Stimulated activated naive CD8-positive, alpha-beta T cell treated with anti-CD3 and anti-CD28 coated beads, Interleukin-15, Interleukin-2, amounts not matched to agents 100 ng/mL and 50 ng/mL, for 24 hours (primary cell): Measurements from ENCODE around the gene CHRNE.

Experiments used
- H3K27ac Mint-ChIP-seq: one replicate; pipeline ENCODE4 v1.8.0; 2021; ENCODE audit warnings: mild to moderate bottlenecking, mixed read lengths
- H3K27me3 Mint-ChIP-seq: one replicate; pipeline ENCODE4 v1.8.0; 2021; ENCODE audit warnings: mixed read lengths
- H3K36me3 Mint-ChIP-seq: one replicate; pipeline ENCODE4 v1.8.0; 2021; ENCODE audit warnings: low read depth, mixed read lengths
- H3K4me1 Mint-ChIP-seq: one replicate; pipeline ENCODE4 v1.8.0; 2021; ENCODE audit warnings: low read depth, mixed read lengths
- H3K4me3 Mint-ChIP-seq: one replicate; pipeline ENCODE4 v1.8.0; 2021; ENCODE audit warnings: mild to moderate bottlenecking, mixed read lengths
- H3K9me3 Mint-ChIP-seq: one replicate; pipeline ENCODE4 v1.8.0; 2021; ENCODE audit warnings: mixed read lengths

CHRNE gene

DNA sequence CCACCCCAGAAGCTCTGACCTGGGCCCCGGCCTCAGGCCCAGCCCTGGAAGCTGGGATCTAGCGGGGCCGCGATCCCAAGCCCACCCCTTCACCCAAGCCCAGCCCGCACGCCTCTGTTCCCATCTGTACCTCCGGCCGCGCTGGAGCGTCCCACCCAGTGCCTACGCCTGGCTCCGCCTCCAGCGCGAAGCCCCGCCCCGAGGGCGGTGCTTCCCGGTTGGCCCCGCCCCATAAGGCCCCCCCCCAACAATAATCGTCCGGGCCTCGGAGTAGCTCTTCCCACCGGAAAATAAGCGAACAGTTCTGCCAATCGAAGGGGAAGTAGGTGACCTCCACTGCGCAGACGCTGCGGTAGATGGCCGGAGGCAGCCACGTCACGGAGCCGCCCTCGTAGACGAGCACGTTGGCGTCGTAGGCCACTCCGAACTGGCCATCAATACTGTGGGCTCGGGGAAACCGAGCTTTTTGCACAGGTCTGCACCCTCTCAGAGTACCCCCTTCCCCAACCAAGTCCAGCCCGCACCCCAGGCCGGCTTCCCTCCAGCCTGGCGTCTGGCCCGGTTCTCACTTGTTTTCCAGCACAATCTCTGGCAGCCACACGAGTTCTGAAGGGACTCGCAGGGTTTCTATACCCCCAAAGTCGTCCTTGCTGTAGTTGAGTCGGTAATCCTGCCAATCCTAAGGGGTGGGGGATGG, 1.1 kb downstream of the CHRNE start:
- no peaks in the 10 kb centered on the region for H3K36me3 Mint-ChIP-seq
- peak overlapping the region; percentile 87 for H3K4me3 Mint-ChIP-seq
- H3K4me1 Mint-ChIP-seq = peaks cover 45% of the 10 kb centered on the region
- H3K9me3 Mint-ChIP-seq = no peaks in the 10 kb centered on the region
- H3K27ac Mint-ChIP-seq = no peak overlapping the region
- no peaks in the 10 kb centered on the region for H3K27me3 Mint-ChIP-seq

DNA sequence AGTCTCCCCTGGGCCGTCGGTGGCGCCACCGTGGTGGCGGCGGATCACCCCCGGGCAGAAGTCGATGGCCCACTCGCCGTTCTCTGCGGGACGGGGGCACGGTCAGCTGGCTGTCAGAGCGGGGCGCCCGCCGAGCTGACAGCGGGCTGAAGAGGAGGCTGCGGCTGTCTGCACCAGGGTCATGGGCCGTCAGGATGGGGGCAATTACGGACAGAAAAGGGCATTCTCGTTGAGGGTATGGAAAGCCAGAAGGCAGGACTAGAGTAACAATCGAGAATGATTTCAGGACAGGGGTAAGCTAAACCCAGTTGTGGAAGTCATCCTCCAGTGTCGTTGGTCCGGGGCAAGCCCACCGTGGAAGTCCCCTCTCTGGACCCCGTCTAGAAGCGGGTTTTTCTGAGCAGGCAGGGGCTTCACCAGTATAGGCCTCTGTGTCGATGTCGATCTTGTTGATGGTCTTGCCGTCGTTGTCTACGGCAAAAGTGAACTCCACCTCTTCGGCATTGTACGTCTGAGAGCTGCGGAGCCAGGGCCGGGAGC, 1.7 kb downstream of the CHRNE start:
- H3K36me3 Mint-ChIP-seq = peaks cover 1% of the 10 kb centered on the region
- peaks cover 45% of the 10 kb centered on the region for H3K4me1 Mint-ChIP-seq
- H3K9me3 Mint-ChIP-seq = no peaks in the 10 kb centered on the region
- H3K27me3 Mint-ChIP-seq = no peaks in the 10 kb centered on the region
- H3K27ac Mint-ChIP-seq = no peak overlapping the region
- peak overlapping the region; percentile 87 for H3K4me3 Mint-ChIP-seq

DNA sequence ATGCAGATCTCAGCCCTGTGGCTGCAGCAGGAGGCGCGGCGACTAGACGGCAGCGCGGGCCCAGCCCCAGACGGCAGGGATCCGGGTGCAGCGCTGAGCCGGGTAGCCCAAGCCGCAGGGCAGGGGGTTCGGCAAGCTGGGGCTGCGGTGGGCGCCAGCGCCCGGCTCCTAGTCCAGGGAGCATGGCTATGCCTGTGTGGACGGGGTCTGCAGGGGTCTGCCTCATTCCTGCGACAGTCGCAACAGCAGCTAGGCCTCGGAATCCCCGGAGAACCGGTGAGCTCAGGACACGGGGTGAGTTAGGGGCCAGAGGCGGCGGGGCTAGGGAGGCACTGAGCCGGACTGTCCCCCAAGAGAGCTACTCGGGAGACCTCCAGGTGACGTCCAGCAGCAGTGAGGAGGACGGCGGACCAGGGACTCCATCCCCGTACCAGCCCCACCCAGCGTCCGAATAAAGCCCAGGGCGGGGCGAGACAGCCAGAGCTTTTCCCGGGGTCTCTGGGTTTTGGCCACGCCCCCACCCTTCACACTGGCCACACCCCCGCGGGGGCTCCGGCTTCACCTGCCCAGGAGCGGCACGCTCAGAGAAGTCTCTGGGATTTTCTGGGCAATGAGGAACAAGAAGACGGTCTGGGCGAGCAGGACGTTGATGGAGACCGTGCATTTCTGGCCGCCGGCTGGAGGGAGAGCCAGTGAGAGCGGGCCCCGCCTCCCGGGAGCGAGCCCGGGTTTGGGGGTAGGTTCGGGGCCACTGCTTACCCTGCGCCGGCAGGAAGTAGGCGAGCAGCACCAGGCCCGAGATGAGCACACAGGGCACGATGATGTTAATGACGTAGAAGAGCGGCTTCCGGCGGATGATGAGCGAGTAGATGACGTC, 2.4 kb downstream of the CHRNE start:
- H3K4me1 Mint-ChIP-seq = peaks cover 45% of the 10 kb centered on the region

DNA sequence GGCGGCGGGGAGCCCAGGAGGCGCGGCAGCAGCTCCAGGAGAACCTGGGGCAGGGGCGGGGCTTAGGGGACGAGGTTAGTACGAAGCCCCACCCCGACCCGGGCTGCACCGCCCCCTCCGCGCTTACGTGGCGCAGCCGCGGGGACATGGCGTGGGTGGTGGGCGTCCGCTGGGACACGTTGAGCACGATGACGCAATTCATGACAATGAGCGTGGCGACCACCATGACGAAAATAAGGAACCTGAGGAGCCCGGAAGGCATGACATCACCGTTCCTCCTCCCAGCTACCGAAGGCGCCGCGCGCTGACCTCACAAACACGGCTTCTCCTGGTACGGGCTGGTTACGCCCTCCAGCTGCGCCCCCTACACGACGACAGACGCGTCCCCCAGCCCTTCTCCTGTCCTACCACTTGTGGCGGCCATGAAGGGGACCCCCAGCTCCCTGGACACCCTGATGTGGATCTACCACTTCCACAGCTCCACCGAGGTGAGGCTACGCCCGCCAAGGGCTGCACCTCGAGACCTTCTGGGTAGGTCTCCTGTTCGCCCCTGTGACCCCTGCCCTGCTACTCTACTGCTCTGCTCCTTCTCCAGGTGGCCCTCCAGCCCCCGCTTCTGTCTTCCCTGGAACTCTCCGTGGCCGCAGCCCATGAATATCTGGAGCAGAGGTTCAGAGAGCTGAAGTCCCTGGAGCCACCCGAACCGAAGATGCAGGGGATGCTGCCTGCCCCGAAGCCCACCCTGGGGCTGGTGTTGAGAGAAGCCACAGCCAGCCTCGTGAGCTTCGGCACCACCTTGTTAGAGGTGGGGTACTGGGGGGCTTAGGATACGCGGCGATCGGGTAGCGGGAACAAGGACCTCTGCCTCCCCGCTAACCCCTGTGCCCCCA, 3.3 kb downstream of the CHRNE start, which contains the start of gene C17orf107:
C17orf107 (plus strand) TSS at position 196 of the 890 bp plus-strand sequence; CDS start at position 423, 227 bp downstream.
- H3K4me1 Mint-ChIP-seq = peaks cover 45% of the 10 kb centered on the region
- H3K9me3 Mint-ChIP-seq = no peaks in the 10 kb centered on the region
- peaks cover 12% of the 10 kb centered on the region for H3K36me3 Mint-ChIP-seq
- peak within 1 kb of the TSS; percentile 87 for H3K4me3 Mint-ChIP-seq
- H3K27ac Mint-ChIP-seq = peak within 1 kb of the TSS; percentile 87
- no peaks in the 10 kb centered on the region for H3K27me3 Mint-ChIP-seq

More for the DNA sequence above, 2.4 kb downstream of the CHRNE start:
- Mint-ChIP-seq H3K4me3 (peak overlapping the region; percentile 87), H3K27ac (peak overlapping the region; percentile 87), H3K9me3 (no peaks in the 10 kb centered on the region), H3K36me3 (peaks cover 7% of the 10 kb centered on the region), H3K27me3 (no peaks in the 10 kb centered on the region)

DNA sequence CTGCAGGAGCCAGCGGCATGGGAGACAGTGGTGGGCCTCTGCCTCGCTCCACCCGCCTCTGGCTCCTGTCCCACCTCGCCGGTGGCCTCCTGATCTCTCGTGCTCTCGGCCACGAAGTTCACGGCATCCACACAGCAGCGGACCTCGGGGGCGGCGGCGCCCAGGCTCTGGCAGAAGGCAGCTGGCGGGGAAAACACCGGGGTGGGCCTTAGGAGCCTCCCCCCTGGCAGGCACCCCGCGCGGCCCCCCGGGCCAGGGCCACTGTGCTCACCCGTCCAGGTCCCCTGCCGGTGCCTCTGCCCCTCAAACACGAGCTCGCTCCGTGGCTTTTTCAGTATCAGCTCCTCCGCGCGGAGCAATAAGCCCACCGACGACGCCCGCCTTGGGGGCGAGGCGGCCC, 4.0 kb downstream of the CHRNE start:
- H3K27ac Mint-ChIP-seq = no peak overlapping the region
- no peaks in the 10 kb centered on the region for H3K27me3 Mint-ChIP-seq
- peaks cover 12% of the 10 kb centered on the region for H3K36me3 Mint-ChIP-seq
- H3K4me1 Mint-ChIP-seq = peaks cover 45% of the 10 kb centered on the region
- H3K9me3 Mint-ChIP-seq = no peaks in the 10 kb centered on the region
- peak overlapping the region; percentile 63 for H3K4me3 Mint-ChIP-seq

DNA sequence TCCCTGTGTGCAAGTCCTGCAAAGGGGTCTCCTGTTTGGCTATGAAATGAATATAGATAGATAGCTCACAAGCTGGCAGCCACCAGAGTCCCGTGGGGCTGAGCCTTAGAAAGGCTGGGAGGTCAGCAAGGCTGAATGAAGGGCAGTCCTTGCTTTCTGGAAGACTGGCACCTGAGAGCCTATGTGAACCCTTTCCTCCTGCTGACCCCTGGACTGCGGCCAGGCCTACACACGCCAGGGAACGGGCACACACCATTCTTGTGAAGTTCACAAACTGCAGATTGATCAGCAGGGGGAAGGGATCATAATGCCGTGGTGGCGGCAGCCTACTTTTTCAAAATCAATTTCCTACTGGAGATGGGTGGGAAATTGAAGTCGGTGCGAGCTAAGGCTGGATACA, 4.5 kb downstream of the CHRNE start:
- Mint-ChIP-seq H3K27ac (no peak overlapping the region), H3K4me1 (peaks cover 40% of the 10 kb centered on the region), H3K9me3 (no peaks in the 10 kb centered on the region), H3K4me3 (peak overlapping the region; percentile 63), H3K36me3 (peaks cover 12% of the 10 kb centered on the region), H3K27me3 (no peaks in the 10 kb centered on the region)

DNA sequence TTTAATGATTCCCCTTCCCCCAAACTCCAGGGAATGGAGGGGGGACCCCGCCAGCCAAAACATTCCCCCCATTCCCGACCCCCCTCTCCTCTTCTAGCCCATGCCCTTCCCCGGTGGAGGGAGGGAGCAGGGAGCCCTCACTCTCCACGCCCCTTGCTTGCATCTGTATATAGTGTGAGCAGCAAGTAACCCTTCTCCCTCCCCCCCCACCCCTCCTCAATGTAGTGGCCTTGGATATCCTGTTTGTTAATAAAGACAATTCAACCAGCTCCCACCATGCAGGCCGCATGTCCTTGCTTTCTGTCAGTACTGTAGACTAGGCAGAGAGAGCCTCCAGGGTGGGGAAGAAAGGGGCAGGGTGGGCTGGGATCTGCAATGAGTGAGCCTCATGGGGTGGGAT, 5.1 kb downstream of the CHRNE start:
- H3K4me3 Mint-ChIP-seq = no peak overlapping the region
- no peaks in the 10 kb centered on the region for H3K9me3 Mint-ChIP-seq
- no peak overlapping the region for H3K27ac Mint-ChIP-seq
- peaks cover 12% of the 10 kb centered on the region for H3K36me3 Mint-ChIP-seq
- H3K4me1 Mint-ChIP-seq = peaks cover 34% of the 10 kb centered on the region
- no peaks in the 10 kb centered on the region for H3K27me3 Mint-ChIP-seq

DNA sequence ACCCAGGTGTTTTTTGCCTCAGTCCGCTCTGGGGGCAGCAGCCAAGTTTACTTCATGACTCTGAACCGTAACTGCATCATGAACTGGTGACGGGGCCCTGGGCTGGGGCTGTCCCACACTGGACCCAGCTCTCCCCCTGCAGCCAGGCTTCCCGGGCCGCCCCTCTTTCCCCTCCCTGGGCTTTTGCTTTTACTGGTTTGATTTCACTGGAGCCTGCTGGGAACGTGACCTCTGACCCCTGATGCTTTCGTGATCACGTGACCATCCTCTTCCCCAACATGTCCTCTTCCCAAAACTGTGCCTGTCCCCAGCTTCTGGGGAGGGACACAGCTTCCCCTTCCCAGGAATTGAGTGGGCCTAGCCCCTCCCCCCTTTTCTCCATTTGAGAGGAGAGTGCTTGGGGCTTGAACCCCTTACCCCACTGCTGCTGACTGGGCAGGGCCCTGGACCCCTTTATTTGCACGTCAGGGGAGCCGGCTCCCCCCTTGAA, 5.7 kb downstream of the CHRNE start:
- no peak overlapping the region for H3K27ac Mint-ChIP-seq
- H3K4me1 Mint-ChIP-seq = peaks cover 29% of the 10 kb centered on the region
- H3K9me3 Mint-ChIP-seq = no peaks in the 10 kb centered on the region
- peaks cover 15% of the 10 kb centered on the region for H3K36me3 Mint-ChIP-seq
- H3K27me3 Mint-ChIP-seq = no peaks in the 10 kb centered on the region
- H3K4me3 Mint-ChIP-seq = no peak overlapping the region

DNA sequence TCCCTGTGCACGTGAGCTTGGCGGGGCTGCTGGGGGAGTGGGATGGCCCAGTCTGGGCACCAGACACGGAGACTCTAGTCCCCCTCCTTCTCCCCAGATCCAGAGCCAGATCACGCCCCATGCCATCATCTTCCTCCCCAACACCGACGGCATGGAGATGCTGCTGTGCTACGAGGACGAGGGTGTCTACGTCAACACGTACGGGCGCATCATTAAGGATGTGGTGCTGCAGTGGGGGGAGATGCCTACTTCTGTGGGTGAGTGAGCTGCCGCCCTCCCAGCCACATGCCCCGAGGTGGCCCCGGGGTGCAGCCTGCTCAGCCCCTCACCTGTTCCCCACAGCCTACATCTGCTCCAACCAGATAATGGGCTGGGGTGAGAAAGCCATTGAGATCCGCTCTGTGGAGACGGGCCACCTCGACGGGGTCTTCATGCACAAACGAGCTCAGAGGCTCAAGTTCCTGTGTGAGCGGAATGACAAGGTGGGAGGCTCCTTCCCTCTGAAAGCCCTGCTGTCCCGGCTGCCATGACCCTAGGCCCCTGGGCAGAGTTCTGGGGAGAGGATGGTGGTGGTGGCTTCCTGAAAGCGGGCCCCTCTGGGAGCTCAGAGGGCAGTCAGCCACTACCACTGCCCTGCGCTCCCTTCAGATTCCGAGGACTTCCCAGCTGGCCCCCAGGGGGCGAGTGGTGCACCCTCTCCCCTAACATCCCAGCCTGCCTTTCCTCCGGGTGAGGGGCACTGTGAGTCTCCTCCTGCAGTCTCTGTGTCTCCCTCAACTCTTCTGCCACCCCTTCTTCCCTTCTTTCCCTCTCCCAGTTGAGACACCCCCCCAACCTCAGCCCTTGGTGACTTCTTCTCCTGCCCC, 6.3 kb downstream of the CHRNE start:
- Mint-ChIP-seq H3K27ac (no peak overlapping the region), H3K27me3 (no peaks in the 10 kb centered on the region), H3K4me1 (peaks cover 25% of the 10 kb centered on the region), H3K9me3 (no peaks in the 10 kb centered on the region), H3K36me3 (peaks cover 15% of the 10 kb centered on the region), H3K4me3 (no peak overlapping the region)

DNA sequence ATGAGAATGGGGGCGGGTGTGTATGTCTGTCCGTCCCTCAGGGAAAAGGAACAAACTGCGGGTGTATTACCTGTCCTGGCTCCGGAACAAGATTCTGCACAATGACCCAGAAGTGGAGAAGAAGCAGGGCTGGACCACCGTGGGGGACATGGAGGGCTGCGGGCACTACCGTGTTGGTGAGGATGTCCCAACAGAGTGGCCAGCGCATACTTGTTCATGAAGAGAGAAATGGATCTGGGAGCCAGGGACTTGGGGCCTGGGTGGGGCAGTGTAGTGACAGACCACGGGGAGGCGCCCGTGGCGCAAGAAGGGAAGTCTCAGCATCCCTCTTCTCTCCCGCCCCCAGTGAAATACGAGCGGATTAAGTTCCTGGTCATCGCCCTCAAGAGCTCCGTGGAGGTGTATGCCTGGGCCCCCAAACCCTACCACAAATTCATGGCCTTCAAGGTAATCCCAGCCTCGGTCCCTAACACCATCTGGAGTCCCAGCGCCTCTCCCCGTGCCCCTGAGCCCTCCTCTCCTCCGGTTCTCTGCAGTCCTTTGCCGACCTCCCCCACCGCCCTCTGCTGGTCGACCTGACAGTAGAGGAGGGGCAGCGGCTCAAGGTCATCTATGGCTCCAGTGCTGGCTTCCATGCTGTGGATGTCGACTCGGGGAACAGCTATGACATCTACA, 7.1 kb downstream of the CHRNE start:
- no peak overlapping the region for H3K27ac Mint-ChIP-seq
- no peaks in the 10 kb centered on the region for H3K27me3 Mint-ChIP-seq
- H3K9me3 Mint-ChIP-seq = no peaks in the 10 kb centered on the region
- H3K4me3 Mint-ChIP-seq = no peak overlapping the region
- H3K4me1 Mint-ChIP-seq = peaks cover 19% of the 10 kb centered on the region
- peaks cover 15% of the 10 kb centered on the region for H3K36me3 Mint-ChIP-seq

DNA sequence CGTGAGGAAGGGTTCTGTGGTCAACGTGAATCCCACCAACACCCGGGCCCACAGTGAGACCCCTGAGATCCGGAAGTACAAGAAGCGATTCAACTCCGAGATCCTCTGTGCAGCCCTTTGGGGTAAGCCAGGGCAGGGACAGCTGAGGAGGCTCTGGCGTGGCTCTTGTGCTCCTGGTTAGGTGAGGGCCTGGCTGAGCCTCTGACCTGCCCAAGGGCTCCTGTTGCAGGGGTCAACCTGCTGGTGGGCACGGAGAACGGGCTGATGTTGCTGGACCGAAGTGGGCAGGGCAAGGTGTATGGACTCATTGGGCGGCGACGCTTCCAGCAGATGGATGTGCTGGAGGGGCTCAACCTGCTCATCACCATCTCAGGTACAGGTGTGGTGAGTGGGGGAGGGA, 7.8 kb downstream of the CHRNE start:
- Mint-ChIP-seq H3K4me1 (peaks cover 15% of the 10 kb centered on the region), H3K4me3 (no peak overlapping the region), H3K36me3 (peaks cover 15% of the 10 kb centered on the region), H3K27ac (no peak overlapping the region), H3K27me3 (no peaks in the 10 kb centered on the region), H3K9me3 (no peaks in the 10 kb centered on the region)

DNA sequence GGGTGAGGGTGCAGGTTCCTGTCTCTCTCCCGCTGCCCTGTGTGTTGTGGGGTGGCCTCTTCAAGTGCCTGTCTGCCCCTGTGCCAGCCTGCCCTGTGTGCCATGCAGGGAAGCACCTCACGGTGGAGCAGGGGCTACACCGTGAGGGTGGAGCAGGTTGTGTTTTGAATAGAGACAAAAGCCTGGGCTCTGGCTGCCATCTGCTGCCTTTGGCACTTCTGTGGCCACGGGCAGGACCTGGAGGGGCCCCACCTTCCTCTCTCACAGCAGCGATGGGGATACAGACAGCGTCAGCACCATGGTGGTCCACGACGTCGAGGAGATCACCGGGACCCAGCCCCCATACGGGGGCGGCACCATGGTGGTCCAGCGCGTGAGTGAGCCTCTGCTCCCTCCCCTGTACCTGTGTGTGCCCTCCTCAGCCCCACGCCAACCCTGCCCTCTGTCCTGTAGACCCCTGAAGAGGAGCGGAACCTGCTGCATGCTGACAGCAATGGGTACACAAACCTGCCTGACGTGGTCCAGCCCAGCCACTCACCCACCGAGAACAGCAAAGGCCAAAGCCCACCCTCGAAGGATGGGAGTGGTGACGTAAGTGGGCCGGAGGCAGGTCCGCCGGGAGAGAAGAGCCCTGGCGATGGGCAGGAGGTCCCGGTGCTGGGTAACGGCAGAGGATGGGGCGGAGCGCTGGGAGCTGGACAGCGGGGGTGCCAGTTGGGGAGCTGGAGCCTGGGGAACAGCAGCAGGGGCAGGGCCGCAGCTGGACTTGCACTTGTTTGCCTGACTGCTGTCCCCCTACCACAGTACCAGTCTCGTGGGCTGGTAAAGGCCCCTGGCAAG, 9.0 kb downstream of the CHRNE start:
- H3K4me3 Mint-ChIP-seq = no peak overlapping the region

More for the DNA sequence above, 9.0 kb downstream of the CHRNE start:
- H3K36me3 Mint-ChIP-seq = peaks cover 20% of the 10 kb centered on the region
- no peaks in the 10 kb centered on the region for H3K9me3 Mint-ChIP-seq
- no peaks in the 10 kb centered on the region for H3K27me3 Mint-ChIP-seq
- peaks cover 7% of the 10 kb centered on the region for H3K4me1 Mint-ChIP-seq
- no peak overlapping the region for H3K27ac Mint-ChIP-seq
